Body of pancreas (tissue), 4 donors: ENCODE measurements around the gene ARRB1. TPM values are rescaled to one million over a fixed set of nuclear protein-coding genes. Genes with fewer than 3 reads are reported as not detected.

Experiments
- ATAC-seq: fragments of 150-250 bp; one replicate; pipeline ENCODE4 v1.9.1; 2016
- DNase-seq, 4 donors: peaks; one replicate each; pipeline ENCODE4 v3.0.0-alpha.2; 2019
- H3K27ac ChIP-seq, 4 donors: fragments of 200-600 bp; sonication (generic); 1 replicate in 3 of 4; 2 replicates in 1 of 4; pipeline versions ENCODE4 v1.5.1 to v1.6.1; 2016 to 2019; ENCODE audit warnings: mild to moderate bottlenecking in 1 of 4, mixed read lengths in 1 of 4, moderate library complexity in 1 of 4
- H3K27me3 ChIP-seq, 2 donors: fragments of 200-600 bp; sonication (generic); one replicate each; pipeline ENCODE4 v1.6.0; 2016; ENCODE audit warnings: mild to moderate bottlenecking in 1 of 2
- H3K36me3 ChIP-seq, 2 donors: fragments of 200-600 bp; sonication (generic); replicated peaks in 1 of 2; 2 replicates each; pipeline ENCODE4 v1.5.1; 2016; ENCODE audit warnings: low read depth in 2 of 2; ENCODE audit not compliant: insufficient read depth in 1 of 2
- H3K4me1 ChIP-seq: fragments of 200-600 bp; sonication (generic); one replicate; pipeline ENCODE4 v1.6.0; 2016
- H3K4me3 ChIP-seq, 2 donors: fragments of 200-600 bp; sonication (generic); 1 replicate in 1 of 2; 2 replicates in 1 of 2; pipeline ENCODE4 v1.5.1; 2016 to 2019
- H3K9me3 ChIP-seq, 3 donors: fragments of 200-600 bp; sonication (generic); 1 replicate in 2 of 3; 2 replicates in 1 of 3; pipeline ENCODE4 v1.5.1; 2016
- POLR2A ChIP-seq, 3 donors: fragments of 450-650 bp; IDR thresholded peaks; one replicate each; pipeline ENCODE4 v1.6.1; 2016; ENCODE audit warnings: antibody characterized with exemption in 3 of 3, mild to moderate bottlenecking in 2 of 3
- WGBS, 2 donors: methylation state at CpG; one replicate each; pipeline ENCODE4 v1.1.5; 2017; 5-methylcytosine and 5-hydroxymethylcytosine counted together
- intact Hi-C: fragments of 100-400 bp; cut with DNase I; formaldehyde crosslinking; loops from one replicate; pipeline ENCODE4 v1.15.1; 2023
- total RNA-seq, 2 donors: library from RNA; depleted of rRNA; stranded (reverse); fragments of >200 nt; gene quantifications; one replicate each; pipeline ENCODE4 v1.1.0, GENCODE V29; 2016
- TF ChIP-seq, protein P1 (sequence below), 7 experiments: fragments of 450-650 bp in 4 of 7; fragments of 200-600 bp in 3 of 7; sonication (generic) in 3 of 7; IDR thresholded peaks; one replicate each; pipeline ENCODE4 v1.5.1; 2016 to 2019; ENCODE audit warnings: antibody characterized with exemption in 7 of 7

The ARRB1 gene
- total RNA-seq, 2 donors from 2014 or later, result 41.0 to 54.1 TPM

DNA sequence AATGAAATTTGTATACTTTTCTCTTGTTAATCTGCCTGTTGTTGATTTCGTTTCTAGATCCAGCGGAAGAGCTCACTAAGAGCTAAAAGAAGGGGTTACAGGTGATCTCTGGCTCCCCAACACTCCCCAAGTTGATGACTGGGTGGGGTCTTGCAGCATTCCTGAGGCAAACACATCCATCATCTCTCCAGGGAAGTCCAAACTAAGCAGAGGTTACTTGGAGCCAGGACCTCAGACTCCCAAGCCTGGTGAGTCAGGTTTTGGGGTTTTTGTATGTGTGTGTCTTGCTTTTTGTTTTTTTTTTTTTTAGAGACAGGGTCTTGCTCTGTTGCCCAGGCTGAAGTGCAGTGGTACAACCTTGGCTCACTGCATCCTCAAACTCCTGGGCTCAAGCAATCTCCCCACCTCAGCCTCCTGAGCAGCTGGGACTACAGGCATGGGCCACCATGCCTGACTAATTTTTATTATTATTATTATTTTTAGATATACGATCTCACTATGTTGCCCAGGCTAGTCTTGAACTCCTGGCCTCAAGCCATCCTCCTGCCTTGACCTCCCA lies 36.4 kb upstream of the ARRB1 start:
- ATAC-seq (no peak), DNase-seq (no peak)
- Histone ChIP-seq H3K36me3 (no peaks in the 10 kb centered on the region), H3K4me3 (no peak overlapping the region), H3K9me3 (no peaks in the 10 kb centered on the region), H3K27me3 (no peaks in the 10 kb centered on the region), H3K27ac (peak overlapping the region in 2 of 4 donors; percentile 42 to 69), H3K4me1 (peaks cover 6% of the 10 kb centered on the region)
- WGBS, 2 donors, result 50 to 65% methylated on average over 3 of the region's 3 CpGs
- TF ChIP-seq POLR2A (IDR thresholded peaks at IDR 0.05), result no peak
- TF ChIP-seq, protein P1, sequence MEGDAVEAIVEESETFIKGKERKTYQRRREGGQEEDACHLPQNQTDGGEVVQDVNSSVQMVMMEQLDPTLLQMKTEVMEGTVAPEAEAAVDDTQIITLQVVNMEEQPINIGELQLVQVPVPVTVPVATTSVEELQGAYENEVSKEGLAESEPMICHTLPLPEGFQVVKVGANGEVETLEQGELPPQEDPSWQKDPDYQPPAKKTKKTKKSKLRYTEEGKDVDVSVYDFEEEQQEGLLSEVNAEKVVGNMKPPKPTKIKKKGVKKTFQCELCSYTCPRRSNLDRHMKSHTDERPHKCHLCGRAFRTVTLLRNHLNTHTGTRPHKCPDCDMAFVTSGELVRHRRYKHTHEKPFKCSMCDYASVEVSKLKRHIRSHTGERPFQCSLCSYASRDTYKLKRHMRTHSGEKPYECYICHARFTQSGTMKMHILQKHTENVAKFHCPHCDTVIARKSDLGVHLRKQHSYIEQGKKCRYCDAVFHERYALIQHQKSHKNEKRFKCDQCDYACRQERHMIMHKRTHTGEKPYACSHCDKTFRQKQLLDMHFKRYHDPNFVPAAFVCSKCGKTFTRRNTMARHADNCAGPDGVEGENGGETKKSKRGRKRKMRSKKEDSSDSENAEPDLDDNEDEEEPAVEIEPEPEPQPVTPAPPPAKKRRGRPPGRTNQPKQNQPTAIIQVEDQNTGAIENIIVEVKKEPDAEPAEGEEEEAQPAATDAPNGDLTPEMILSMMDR (IDR thresholded peaks at IDR 0.05), result no peak
- intact Hi-C loops, result no loop called here

DNA sequence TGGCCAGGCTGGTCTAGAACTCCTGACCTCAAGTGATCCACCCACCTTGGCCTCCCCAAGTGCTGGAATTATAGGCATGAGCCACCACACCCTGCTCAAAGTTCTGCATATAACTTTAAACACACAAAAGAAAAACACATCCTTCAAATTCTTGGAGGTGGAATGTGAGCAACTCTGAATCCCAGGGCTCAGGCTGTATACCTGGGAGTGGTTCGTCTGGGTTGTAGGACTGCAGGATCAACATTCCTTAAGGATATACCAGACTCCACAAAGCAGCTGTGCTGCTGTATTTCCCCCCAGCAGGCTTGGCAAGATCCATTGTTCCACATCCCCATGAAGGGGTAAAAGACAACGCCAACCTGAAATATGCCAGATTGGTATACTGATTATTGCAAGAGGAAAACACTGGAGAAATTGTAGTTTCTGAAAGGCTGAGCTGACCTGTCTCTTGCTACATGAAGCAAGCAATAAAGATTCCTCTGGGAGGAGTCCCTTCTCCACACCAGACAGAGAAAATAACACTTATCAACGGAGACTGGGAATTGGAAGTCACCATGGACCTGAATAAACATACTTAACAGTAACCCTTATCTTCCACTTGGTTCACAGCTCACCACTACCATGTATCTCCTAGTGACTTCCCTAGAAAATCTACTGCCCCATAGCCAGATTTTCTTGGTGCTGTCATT lies 35.6 kb upstream of the ARRB1 start:
- Histone ChIP-seq H3K4me1 (peaks cover 6% of the 10 kb centered on the region), H3K27me3 (no peaks in the 10 kb centered on the region), H3K4me3 (no peak overlapping the region), H3K9me3 (no peaks in the 10 kb centered on the region), H3K27ac (no peak overlapping the region), H3K36me3 (no peaks in the 10 kb centered on the region)
- intact Hi-C loops, result no loop called here
- ATAC-seq, result no peak
- 37 to 46% methylated on average over 3 of the region's 3 CpGs for WGBS, 2 donors
- DNase-seq, result no peak
- TF ChIP-seq POLR2A (IDR thresholded peaks at IDR 0.05), result no peak
- TF ChIP-seq, protein P1 (IDR thresholded peaks at IDR 0.05), result no peak

DNA sequence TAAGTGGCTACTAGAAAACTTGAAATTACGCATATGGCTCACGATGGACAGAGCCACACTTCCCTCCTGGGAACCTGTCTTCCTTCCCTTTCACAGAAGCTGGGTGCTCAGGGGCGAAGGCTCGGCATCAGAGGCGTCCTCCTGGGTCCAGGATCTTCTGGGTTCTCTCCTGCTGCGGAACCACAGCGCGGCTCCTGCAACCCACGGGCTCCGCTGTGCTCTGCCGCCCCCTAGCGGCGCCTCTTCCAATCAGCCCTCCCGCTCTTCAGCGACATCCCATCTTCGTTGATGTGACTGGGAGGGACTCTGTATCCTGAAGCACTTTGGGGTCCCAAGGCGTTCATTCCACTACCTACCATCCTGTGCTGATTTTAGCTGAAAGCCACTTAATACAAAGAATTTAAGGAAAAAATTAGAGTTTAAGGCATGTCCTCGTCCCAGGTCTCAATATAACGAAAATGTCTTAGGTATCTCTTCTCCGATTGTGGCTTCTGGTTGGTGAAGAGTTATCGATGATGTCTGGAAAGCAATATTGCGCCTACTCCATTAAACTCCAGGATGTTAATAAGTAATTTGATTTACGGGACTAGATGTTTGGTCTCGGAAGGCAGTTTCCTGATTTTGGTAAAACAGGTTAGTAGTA lies 33.1 kb upstream of the ARRB1 start:
- WGBS, 2 donors, result 18 to 20% methylated on average over 24 of the region's 24 CpGs
- no peak overlapping the region for H3K27ac ChIP-seq
- H3K27me3 ChIP-seq, result no peaks in the 10 kb centered on the region
- H3K36me3 ChIP-seq, result no peaks in the 10 kb centered on the region
- H3K9me3 ChIP-seq, result no peaks in the 10 kb centered on the region
- no peak overlapping the region for H3K4me3 ChIP-seq
- intact Hi-C loops, result loop anchor here (5.0 kb wide), 2 partner anchors 52 to 102 kb away; no protein-coding TSS in a partner anchor
- H3K4me1 ChIP-seq, result peaks cover 6% of the 10 kb centered on the region
- ATAC-seq (peak; percentile 70), DNase-seq (peak; percentile 77 to 82 (median 80))
- TF ChIP-seq, protein P1 (IDR thresholded peaks at IDR 0.05), result peak; percentile 89 to 95 (median 94)
- TF ChIP-seq POLR2A (IDR thresholded peaks at IDR 0.05), result no peak

GRCh38 chr11:75383246-75383645 lies 31.8 kb upstream of the ARRB1 start:
- no peak for ATAC-seq

More at GRCh38 chr11:75383246-75383645, 31.8 kb upstream of the ARRB1 start:
- Histone ChIP-seq H3K36me3 (no peaks in the 10 kb centered on the region), H3K4me3 (no peak overlapping the region), H3K9me3 (no peaks in the 10 kb centered on the region), H3K27ac (no peak overlapping the region), H3K27me3 (no peaks in the 10 kb centered on the region), H3K4me1 (peaks cover 1% of the 10 kb centered on the region)
- TF ChIP-seq, protein P1 (IDR thresholded peaks at IDR 0.05), result no peak
- TF ChIP-seq POLR2A (IDR thresholded peaks at IDR 0.05), result no peak
- 67 to 92% methylated on average over 3 of the region's 3 CpGs for WGBS, 2 donors
- no peak for DNase-seq
- intact Hi-C loops, result loop anchor here (5.0 kb wide), 2 partner anchors 51 to 101 kb away; no protein-coding TSS in a partner anchor
